GM19328 (cell line): ENCODE measurements around the gene DGAT2.
"Not testable (repeated sequence)": the region's sequence is repeated elsewhere in the genome, so short reads cannot be mapped to it uniquely, and the experiment has no call there.

ENCODE experiments used
- ATAC-seq: cut with Tn5 transposase; IDR thresholded peaks from one replicate; pipeline ENCODE4 v1.9.1; 2021; ENCODE audit warnings: mild to moderate bottlenecking, moderate library complexity; ENCODE audit not compliant: unreplicated experiment

DGAT2 gene

GRCh38 chr11:75748729-75749273 is 19.8 kb upstream of the DGAT2 start:
- not testable (repeated sequence) for ATAC-seq

DNA sequence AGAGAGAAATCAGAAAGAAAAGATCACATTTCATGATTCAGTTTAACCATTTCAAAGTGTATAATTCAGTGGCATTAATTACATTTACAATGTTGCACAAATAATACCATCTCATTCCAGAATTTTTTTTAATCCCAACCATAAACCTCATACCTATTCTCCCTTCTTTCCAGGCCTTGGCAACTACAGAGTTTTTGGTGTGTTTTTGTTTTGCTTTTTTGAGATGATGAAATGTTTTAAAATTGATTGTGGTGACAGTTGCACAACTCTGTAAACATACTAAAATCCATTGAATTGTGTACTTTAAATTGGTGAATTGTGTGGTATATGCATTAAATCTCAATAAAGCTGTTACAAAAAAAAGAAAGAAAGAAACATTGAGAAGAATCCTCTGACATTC is 13.6 kb upstream of the DGAT2 start:
- not testable (repeated sequence) for ATAC-seq

GRCh38 chr11:75757651-75758050 is 10.9 kb upstream of the DGAT2 start:
- ATAC-seq: no peak

DNA sequence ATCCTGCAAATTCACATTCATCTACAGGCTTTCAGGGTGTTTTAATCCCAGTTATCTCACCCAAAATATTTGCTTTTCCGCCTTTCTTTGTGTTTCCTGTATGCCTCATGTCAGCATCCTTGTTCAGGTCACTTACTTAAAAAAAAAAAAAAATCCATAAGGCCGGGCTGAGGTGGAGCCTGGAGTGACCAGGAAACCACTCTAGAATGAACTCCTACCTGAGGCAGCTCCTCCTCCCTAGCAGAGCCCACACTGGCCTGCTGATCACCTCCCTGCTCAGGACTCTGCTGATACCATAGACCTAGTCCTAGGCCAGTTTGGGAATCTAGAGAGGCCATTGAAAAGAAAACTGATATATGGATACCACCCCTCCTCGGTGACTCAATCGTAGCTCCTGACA is 8.7 kb upstream of the DGAT2 start:
- no peak for ATAC-seq

- ATAC-seq: no peak
Measured at GRCh38 chr11:75760243-75760642, 8.3 kb upstream of the DGAT2 start.

GRCh38 chr11:75760710-75761493 is 7.7 kb upstream of the DGAT2 start:
- ATAC-seq: no peak

GRCh38 chr11:75762158-75762557 is 6.4 kb upstream of the DGAT2 start:
- ATAC-seq: no peak

DNA sequence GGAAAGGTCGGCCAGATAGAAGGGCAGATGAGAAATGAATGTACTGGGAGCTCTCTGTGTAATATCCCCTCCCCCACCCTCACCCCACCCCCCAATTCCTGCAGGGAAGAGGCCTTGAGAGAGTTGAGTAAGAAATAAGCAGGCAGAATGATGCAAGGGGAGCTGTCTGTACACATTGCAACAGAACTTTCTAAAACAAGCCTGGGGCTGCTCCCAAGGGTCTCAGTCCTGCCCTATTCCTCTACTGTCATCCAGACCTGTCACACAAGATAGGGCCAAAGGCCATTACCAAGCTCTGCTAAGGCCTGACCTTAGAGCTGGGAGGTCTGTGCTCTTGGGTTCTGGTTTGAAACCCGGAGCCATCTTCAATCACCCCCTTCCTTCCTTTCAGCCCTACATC is 5.7 kb upstream of the DGAT2 start:
- ATAC-seq: no peak

GRCh38 chr11:75763846-75764245 is 4.7 kb upstream of the DGAT2 start:
- no peak for ATAC-seq

DNA sequence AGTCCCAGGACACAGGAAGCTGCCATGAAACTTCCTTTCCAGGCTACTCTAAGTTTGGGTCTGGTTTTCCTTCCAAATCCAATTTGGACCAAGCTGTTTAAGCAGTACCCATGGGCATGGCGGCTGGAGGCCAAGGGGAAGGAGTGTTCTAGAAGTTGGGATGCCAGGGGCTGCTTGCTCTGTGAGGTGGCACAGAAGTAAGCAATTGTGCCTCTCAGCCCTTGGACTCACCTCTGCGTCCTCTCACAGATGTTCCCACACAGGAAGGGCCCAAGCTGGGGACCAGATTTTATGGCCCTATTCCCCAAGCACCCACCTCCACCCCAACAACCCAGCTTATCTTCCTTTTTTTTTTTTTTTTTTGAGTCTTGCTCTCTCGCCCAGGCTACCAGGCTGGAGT is 3.5 kb upstream of the DGAT2 start:
- no peak for ATAC-seq

DNA sequence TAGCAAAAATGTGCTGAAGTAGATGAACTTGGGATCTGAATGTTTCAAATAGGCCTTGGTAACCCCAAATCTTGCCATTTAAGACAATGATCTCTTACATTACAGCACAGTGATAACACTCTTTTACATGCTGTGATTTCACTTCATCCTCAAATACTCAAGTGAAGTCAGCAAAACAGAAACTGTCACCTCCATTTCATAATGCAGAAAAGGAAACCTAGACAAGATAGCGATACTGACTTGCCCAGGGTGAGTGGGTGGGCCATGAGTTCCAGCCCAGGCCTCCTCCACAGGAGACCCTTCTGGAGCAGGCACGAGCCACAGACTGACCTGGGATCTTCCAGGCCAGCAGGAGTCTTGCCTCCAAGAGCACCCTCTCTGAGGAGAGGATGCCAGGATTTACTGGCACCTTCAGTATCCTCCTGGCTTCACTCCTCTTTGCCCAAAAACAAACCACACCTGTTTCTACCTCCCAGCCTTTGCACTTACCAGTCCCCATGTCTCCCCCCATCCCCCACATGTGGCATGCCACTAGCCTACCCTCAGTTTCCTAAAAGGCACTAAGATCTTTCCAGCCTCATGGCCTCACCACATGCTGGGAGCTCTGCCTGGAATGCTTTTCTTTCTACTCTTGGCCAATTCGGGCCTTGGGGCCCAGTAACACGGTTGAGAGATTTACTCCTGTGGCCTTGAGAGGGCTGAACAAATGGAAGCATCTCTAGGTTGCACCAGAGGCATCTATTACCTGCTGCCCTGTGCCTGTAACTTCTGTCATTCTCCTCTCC is 1.9 kb upstream of the DGAT2 start:
- no peak for ATAC-seq

- no peak for ATAC-seq
Measured at GRCh38 chr11:75767228-75767572, 1.4 kb upstream of the DGAT2 start.

GRCh38 chr11:75767793-75768111 is 826 bp upstream of the DGAT2 start:
- ATAC-seq: no peak

DNA sequence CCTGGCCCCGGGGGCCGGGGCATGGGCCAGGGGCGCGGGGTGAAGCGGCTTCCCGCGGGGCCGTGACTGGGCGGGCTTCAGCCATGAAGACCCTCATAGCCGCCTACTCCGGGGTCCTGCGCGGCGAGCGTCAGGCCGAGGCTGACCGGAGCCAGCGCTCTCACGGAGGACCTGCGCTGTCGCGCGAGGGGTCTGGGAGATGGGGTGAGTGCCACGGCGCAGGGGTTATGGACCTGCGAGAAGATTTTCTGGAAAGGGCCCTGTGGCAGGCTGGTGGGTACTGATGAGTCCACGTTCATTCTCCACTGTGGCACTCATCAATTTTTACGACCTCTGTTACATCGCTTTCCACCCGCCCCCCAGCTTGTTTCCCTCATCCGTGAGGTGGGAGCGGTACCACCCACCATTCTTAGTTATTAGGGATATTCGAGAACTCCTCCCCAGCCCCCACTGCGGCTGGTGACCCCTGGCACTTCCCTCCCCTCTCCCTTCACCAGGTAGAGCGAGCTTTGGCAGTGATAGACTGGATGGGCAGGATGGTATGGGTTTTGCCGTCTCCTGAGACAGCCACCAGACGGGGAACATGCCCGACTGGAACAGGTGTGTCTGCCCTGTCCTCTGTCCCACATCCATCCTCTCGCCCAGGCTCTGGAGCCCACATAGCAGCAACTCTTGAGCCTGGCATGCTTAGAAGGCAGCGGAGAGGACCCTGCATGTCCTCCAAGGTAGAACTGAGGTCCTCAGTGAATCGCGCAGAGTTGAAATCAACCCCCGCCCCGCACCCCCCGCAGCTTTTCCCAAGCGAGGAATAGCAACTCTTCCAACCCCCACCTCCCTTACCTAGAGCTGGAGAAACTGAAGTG is 562 bp downstream of the DGAT2 start:
- ATAC-seq: no peak

DNA sequence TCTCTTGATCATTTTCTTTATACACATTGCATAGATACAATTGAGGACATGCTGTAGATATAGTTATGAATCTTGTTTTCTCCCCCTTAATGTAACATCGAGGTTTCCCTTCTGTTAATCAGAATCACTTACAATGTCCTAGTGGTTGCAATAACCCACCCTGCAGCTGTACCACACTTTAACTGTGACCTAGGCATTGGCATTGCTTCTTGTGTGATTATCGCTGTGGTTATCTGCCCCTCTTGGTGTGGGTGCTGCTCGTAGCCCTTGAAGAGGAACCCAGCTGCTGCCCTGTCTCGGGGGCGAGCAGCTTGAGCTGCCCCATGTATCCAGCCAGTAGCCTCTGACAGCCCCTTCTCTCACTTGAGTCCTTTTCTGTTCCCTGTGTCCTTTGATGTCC is 1.5 kb downstream of the DGAT2 start:
- no peak for ATAC-seq

GRCh38 chr11:75771646-75772410 is 3.2 kb downstream of the DGAT2 start:
- no peak for ATAC-seq

GRCh38 chr11:75773595-75774353 is 5.2 kb downstream of the DGAT2 start:
- peak; percentile 79 for ATAC-seq

GRCh38 chr11:75775056-75775455 is 6.5 kb downstream of the DGAT2 start:
- ATAC-seq: no peak

- no peak for ATAC-seq
Measured at GRCh38 chr11:75776546-75776945, 8.0 kb downstream of the DGAT2 start.
